Dermis blood vessel endothelial cell (primary cell): ENCODE data around the gene DXO. TPM values are rescaled to one million over a fixed set of nuclear protein-coding genes. Genes with fewer than 3 reads are reported as not detected.

Experiments
- DNase-seq: peaks from one replicate; pipeline ENCODE4 v3.0.0; 2010
- total RNA-seq: library from RNA; depleted of rRNA; stranded (reverse); fragments of >200 nt; gene quantifications from 2 replicates; pipeline ENCODE4 v1.2.3, GENCODE V29; 2014

Gene DXO
- total RNA-seq, 1 donor from 2014 or later, result 14.6 TPM

DNA sequence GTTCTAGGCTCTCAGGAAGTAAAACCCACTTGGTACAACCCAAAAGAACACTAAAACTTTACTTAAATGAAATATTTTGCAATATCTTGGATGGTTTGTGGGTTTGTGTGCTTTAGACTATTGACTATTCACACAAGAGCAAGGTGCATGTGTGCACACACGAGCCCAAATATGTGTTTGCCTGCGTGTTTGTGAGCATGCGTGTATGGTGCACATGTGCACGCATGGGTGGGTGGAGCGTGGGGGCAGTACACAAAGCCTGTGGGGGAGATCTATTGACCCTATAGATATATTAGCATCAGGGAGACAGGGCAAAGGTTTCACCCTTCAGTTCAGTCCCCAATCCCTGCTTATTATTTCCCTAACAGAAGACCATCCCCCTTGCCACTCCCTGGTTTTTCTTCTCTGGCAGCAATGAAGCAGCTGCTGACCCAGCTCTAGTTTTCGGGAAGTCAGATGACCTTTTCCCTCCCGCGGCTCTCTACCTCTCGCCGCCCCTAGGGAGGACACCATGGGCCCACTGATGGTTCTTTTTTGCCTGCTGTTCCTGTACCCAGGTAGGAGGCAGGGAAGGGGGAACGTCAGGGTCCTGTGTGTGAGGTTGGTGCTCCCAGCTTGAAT is 44.6 kb downstream of the DXO start, which contains the start of gene C2:
C2 (plus strand) TSS at position 476 of the 621 bp plus-strand sequence; CDS start at position 512, 36 bp downstream.
- no peak for DNase-seq

DNA sequence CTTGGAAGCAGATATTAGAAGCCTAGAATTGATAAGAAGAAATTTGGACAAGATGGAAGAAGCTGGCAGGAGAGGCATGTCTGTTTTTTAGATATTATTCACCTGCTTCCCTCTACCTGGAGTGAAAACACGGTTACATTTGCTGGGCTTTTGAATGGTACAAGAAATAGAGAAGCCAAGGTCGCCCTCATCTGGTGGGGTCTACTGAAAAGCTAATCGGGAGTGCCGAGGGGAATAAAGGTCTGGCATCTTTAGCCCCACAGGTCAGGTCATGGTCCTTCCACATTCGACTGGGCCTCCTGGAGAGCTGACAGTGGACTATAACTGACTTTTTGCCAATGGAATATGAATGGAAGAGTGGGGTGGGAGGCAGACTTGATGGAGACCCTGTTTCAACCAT is 49.0 kb downstream of the DXO start:
- DNase-seq, result peak; percentile 19

DNA sequence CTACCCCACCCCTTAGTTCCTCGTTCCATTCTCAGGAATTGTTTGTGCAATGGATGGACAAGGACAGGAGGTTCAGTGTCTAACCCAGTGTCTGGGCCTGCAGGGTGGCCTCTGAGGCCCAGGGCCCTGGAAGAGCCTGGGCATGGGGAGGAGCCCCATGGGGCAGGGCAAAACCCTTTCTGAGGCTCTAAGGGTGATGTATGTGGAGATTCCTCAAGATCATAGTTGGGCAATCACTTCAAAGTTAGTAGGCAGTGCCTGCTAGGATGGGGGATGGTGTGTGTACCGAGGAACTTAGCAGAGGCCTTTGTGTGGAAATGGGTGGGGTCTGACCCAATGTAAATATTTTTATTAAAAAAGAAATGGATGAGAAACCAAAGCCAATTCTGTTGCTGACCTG is 51.1 kb downstream of the DXO start:
- DNase-seq, result no peak

Other genes starting within 250 kb of the DXO start
- not detected in 2 replicates for gene MPIG6B, start 248.8 kb downstream of the DXO start, total RNA-seq
- 126 and 150 TPM in 2 replicates for gene DDAH2, start 242.8 kb downstream of the DXO start, total RNA-seq
- 543 and 615 TPM in 2 replicates for gene CLIC1, start 235.6 kb downstream of the DXO start, total RNA-seq
- 7.1 and 8.5 TPM in 2 replicates for gene MSH5, start 232.1 kb downstream of the DXO start, total RNA-seq
- gene SAPCD1, start 209.5 kb downstream of the DXO start, total RNA-seq, result 1.4 and 2.4 TPM in 2 replicates
- gene VWA7, start 194.8 kb downstream of the DXO start, total RNA-seq, result 0.05 and 0.34 TPM in 2 replicates
- 39.7 and 116 TPM in 2 replicates for gene VARS1, start 176.4 kb downstream of the DXO start, total RNA-seq
- gene LSM2, start 165.2 kb downstream of the DXO start, total RNA-seq, result 32.0 and 36.9 TPM in 2 replicates
- 0.51 and 0.85 TPM in 2 replicates for gene HSPA1L, start 156.9 kb downstream of the DXO start, total RNA-seq
- gene HSPA1A, start 156.6 kb downstream of the DXO start, total RNA-seq, result 139 and 155 TPM in 2 replicates
- 68.8 and 71.5 TPM in 2 replicates for gene HSPA1B, start 144.4 kb downstream of the DXO start, total RNA-seq
- 66.8 and 78.1 TPM in 2 replicates for gene NEU1, start 109.3 kb downstream of the DXO start, total RNA-seq
- gene SLC44A4, start 93.1 kb downstream of the DXO start, total RNA-seq, result 0.05 and 0.17 TPM in 2 replicates
- 45.9 and 58.9 TPM in 2 replicates for gene EHMT2, start 74.4 kb downstream of the DXO start, total RNA-seq
- 3.6 and 4.9 TPM in 2 replicates for gene ZBTB12, start 70.1 kb downstream of the DXO start, total RNA-seq
- gene C2, start 44.4 kb downstream of the DXO start, total RNA-seq, result not detected in 2 replicates
- 1.6 and 2.0 TPM in 2 replicates for gene CFB, start 26.0 kb downstream of the DXO start, total RNA-seq
- 111 and 114 TPM in 2 replicates for gene NELFE, start 13.2 kb downstream of the DXO start, total RNA-seq
- gene SKIC2, start 13.0 kb downstream of the DXO start, total RNA-seq, result 37.3 and 48.2 TPM in 2 replicates
- gene C4A, start 9.9 kb upstream of the DXO start, total RNA-seq, result 1.5 and 2.2 TPM in 2 replicates
- 1.2 and 2.6 TPM in 2 replicates for gene C4B, start 42.7 kb upstream of the DXO start, total RNA-seq
- gene CYP21A2, start 66.3 kb upstream of the DXO start, total RNA-seq, result 0.34 TPM in 1 of 2 replicates, not detected in the other
- gene TNXB, start 137.2 kb upstream of the DXO start, total RNA-seq, result 4.6 and 4.8 TPM in 2 replicates
- gene ATF6B, start 156.1 kb upstream of the DXO start, total RNA-seq, result 13.4 and 20.5 TPM in 2 replicates
- gene FKBPL, start 158.2 kb upstream of the DXO start, total RNA-seq, result 6.9 and 8.3 TPM in 2 replicates
- 0.05 TPM in 1 of 2 replicates, not detected in the other for gene PRRT1, start 179.8 kb upstream of the DXO start, total RNA-seq
- 69.8 and 82.5 TPM in 2 replicates for gene PPT2, start 182.0 kb upstream of the DXO start, total RNA-seq
- 1.3 and 2.7 TPM in 2 replicates for gene EGFL8, start 192.5 kb upstream of the DXO start, total RNA-seq
- gene AGPAT1, start 203.9 kb upstream of the DXO start, total RNA-seq, result 9.5 and 22.2 TPM in 2 replicates
- 31.6 and 53.1 TPM in 2 replicates for gene RNF5, start 206.3 kb upstream of the DXO start, total RNA-seq
- gene AGER, start 212.1 kb upstream of the DXO start, total RNA-seq, result 0.74 and 0.85 TPM in 2 replicates
- gene PBX2, start 218.1 kb upstream of the DXO start, total RNA-seq, result 62.3 and 85.6 TPM in 2 replicates
- gene GPSM3, start 220.5 kb upstream of the DXO start, total RNA-seq, result 3.1 and 8.7 TPM in 2 replicates